Measurements from ENCODE around the gene PDIA6. TPM values are rescaled to one million over a fixed set of nuclear protein-coding genes. Genes with fewer than 3 reads are reported as not detected.

The PDIA6 gene
- total and polyA plus RNA-seq, 2 donors (not counting 3 experiments of a cell fraction or from before 2014, with no cell fraction given), result 335 to 424 TPM

- Histone ChIP-seq H3K9me3 (replicated peaks; ENCODE audit: control insufficient read depth, insufficient read depth, low read length) (no peaks in the 10 kb centered on the region), H3K79me2 (ENCODE audit: control insufficient read depth, insufficient read depth, low read length) (no peaks in the 10 kb centered on the region), H3K9ac (replicated peaks; ENCODE audit: extremely low read depth, insufficient read depth, low read length) (no peak overlapping the region), H4K20me1 (replicated peaks; ENCODE audit: control insufficient read depth, extremely low read depth, insufficient read depth, low read length) (no peaks in the 10 kb centered on the region), H3K4me3 (replicated peaks in 1 of 3; ENCODE audit: insufficient read depth in 1 of 3, low read depth in 1 of 3, low read length in 3 of 3) (no peak overlapping the region), H3K27me3 (ENCODE audit: control insufficient read depth in 2 of 2, insufficient read depth in 2 of 2, low read length in 2 of 2) (no peaks in the 10 kb centered on the region), H3K4me1 (ENCODE audit: control insufficient read depth, extremely low read depth, insufficient read depth, low read length) (no peaks in the 10 kb centered on the region), H3K4me2 (ENCODE audit: insufficient read depth, low read length) (no peak overlapping the region), H3K9me1 (replicated peaks; ENCODE audit: control insufficient read depth, extremely low read depth, insufficient read depth, low read length) (no peaks in the 10 kb centered on the region), H3K36me3 (ENCODE audit: control insufficient read depth in 2 of 2, extremely low read depth in 1 of 2, insufficient read depth in 2 of 2, low read length in 2 of 2) (peaks cover 8 to 26% of the 10 kb centered on the region in 2 experiments), H3K27ac (ENCODE audit: insufficient read depth, low read depth, low read length) (no peak overlapping the region), H2AFZ (ENCODE audit: low read depth, low read length) (no peak overlapping the region)
- ChIA-PET POLR2A (interaction anchor here (0.9 kb wide), 1 partner anchor 11 kb away, joined by 4 read pairs; no protein-coding TSS in a partner anchor), CTCF (no interaction called here)
- dilution Hi-C loops (cut with MboI; ENCODE audit: extremely low pct_ligation_motif_present, low sequenced_read_pairs), result no loop called here
- DNase-seq (ENCODE audit: low read depth, low spot score), result no peak
- TF ChIP-seq EZH2 (IDR thresholded peaks at IDR 0.05; ENCODE audit: borderline replicate concordance, low read depth, low read length, severe bottlenecking), result no peak
- no peak for TF ChIP-seq GATA2 (IDR thresholded peaks at IDR 0.05; ENCODE audit: insufficient read depth, insufficient read length, low read depth, low read length)
- no peak for TF ChIP-seq FOS (IDR thresholded peaks at IDR 0.05; ENCODE audit: borderline replicate concordance, insufficient read depth, low read length)
- TF ChIP-seq MAX (IDR thresholded peaks at IDR 0.05; ENCODE audit: insufficient read depth, insufficient read length), result no peak
- TF ChIP-seq MYC (IDR thresholded peaks at IDR 0.05; ENCODE audit: low read depth, low read length), result no peak
- TF ChIP-seq POLR2AphosphoS5 (IDR thresholded peaks at IDR 0.05; ENCODE audit: insufficient read depth, low read depth, low read length), result no peak
- TF ChIP-seq JUN (IDR thresholded peaks at IDR 0.05; ENCODE audit: borderline replicate concordance, insufficient read depth, insufficient read length, low read depth), result no peak
- TF ChIP-seq POLR2A (IDR thresholded peaks at IDR 0.05; ENCODE audit: low read depth, low read length), result no peak
- TF ChIP-seq CTCF (IDR thresholded peaks at IDR 0.05; ENCODE audit: extremely low read depth in 1 of 2, insufficient read depth in 1 of 2, low read depth in 1 of 2, low read length in 2 of 2), result no peak
- no peak for FAIRE-seq
- intact Hi-C loops (cut with micrococcal nuclease), result no loop called here
- no TSS peak for BruUV-seq (replicated peaks)
These were observed 35.3 kb downstream of the PDIA6 start for GRCh38 chr2:10777111-10777841.

Data from endothelial cell of umbilical vein (primary cell).